Measurements from ENCODE around the gene GRM8. TPM values are rescaled to one million over a fixed set of nuclear protein-coding genes. Genes with fewer than 3 reads are reported as not detected.

Gene GRM8
- polyA plus RNA-seq, 2 of the 4 experiments (the other 2 are of a cell fraction), result 0.06 TPM; not detected in 1

DNA sequence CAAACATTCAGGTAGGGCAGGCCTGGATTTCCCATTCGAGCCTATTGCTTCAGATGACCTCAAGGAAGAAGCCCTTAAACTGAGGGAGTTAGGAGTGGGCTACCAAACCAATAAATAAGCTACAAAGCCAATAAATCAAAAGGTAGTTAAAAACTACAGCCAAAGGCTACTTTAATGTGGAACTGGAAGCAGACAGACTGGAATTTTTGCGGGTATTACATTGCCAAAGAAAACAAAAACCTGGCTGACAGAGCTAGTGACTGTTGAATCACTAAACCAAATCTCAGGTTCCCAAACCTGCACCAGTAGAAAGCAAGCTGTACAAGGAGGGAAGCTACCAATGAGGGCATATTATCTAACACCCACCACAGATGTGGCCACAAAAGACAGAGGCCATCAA, 315.6 kb downstream of the GRM8 start:
- no peak overlapping the region for H3K4me2 ChIP-seq
- DNase-seq (ENCODE audit: low read depth in 1 of 2, low spot score in 1 of 2), result no peak
- TF ChIP-seq EP300 (IDR thresholded peaks at IDR 0.05) (no peak), NR3C1 (IDR thresholded peaks at IDR 0.05) (no peak), FOSB (CRISPR knock-in tag; IDR thresholded peaks at IDR 0.05) (no peak), HOXB13 (CRISPR knock-in tag; IDR thresholded peaks at IDR 0.05; ENCODE audit: low read depth) (no peak), CHD4 (IDR thresholded peaks at IDR 0.05; ENCODE audit: borderline replicate concordance) (no peak), RARB (CRISPR knock-in tag; IDR thresholded peaks at IDR 0.05) (no peak), RFX5 (IDR thresholded peaks at IDR 0.05) (no peak), BHLHE40 (IDR thresholded peaks at IDR 0.05; ENCODE audit: low read depth, low read length) (no peak), MAFK (IDR thresholded peaks at IDR 0.05; ENCODE audit: partially characterized antibody) (no peak), HOXA7 (CRISPR knock-in tag; IDR thresholded peaks at IDR 0.05) (no peak)
- TF ChIP-seq, protein P1, sequence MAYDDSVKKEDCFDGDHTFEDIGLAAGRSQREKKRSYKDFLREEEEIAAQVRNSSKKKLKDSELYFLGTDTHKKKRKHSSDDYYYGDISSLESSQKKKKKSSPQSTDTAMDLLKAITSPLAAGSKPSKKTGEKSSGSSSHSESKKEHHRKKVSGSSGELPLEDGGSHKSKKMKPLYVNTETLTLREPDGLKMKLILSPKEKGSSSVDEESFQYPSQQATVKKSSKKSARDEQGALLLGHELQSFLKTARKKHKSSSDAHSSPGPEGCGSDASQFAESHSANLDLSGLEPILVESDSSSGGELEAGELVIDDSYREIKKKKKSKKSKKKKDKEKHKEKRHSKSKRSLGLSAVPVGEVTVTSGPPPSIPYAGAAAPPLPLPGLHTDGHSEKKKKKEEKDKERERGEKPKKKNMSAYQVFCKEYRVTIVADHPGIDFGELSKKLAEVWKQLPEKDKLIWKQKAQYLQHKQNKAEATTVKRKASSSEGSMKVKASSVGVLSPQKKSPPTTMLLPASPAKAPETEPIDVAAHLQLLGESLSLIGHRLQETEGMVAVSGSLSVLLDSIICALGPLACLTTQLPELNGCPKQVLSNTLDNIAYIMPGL (CRISPR knock-in tag; IDR thresholded peaks at IDR 0.05; ENCODE audit: borderline replicate concordance), result no peak
- TF ChIP-seq, protein P2, sequence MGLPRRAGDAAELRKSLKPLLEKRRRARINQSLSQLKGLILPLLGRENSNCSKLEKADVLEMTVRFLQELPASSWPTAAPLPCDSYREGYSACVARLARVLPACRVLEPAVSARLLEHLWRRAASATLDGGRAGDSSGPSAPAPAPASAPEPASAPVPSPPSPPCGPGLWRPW (IDR thresholded peaks at IDR 0.05), result no peak
- TF ChIP-seq, protein P3, sequence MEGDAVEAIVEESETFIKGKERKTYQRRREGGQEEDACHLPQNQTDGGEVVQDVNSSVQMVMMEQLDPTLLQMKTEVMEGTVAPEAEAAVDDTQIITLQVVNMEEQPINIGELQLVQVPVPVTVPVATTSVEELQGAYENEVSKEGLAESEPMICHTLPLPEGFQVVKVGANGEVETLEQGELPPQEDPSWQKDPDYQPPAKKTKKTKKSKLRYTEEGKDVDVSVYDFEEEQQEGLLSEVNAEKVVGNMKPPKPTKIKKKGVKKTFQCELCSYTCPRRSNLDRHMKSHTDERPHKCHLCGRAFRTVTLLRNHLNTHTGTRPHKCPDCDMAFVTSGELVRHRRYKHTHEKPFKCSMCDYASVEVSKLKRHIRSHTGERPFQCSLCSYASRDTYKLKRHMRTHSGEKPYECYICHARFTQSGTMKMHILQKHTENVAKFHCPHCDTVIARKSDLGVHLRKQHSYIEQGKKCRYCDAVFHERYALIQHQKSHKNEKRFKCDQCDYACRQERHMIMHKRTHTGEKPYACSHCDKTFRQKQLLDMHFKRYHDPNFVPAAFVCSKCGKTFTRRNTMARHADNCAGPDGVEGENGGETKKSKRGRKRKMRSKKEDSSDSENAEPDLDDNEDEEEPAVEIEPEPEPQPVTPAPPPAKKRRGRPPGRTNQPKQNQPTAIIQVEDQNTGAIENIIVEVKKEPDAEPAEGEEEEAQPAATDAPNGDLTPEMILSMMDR (IDR thresholded peaks at IDR 0.05), result no peak
- TF ChIP-seq, protein P4, sequence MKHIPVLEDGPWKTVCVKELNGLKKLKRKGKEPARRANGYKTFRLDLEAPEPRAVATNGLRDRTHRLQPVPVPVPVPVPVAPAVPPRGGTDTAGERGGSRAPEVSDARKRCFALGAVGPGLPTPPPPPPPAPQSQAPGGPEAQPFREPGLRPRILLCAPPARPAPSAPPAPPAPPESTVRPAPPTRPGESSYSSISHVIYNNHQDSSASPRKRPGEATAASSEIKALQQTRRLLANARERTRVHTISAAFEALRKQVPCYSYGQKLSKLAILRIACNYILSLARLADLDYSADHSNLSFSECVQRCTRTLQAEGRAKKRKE (CRISPR knock-in tag; IDR thresholded peaks at IDR 0.05; ENCODE audit: low read depth), result no peak
- TF ChIP-seq, protein P5, sequence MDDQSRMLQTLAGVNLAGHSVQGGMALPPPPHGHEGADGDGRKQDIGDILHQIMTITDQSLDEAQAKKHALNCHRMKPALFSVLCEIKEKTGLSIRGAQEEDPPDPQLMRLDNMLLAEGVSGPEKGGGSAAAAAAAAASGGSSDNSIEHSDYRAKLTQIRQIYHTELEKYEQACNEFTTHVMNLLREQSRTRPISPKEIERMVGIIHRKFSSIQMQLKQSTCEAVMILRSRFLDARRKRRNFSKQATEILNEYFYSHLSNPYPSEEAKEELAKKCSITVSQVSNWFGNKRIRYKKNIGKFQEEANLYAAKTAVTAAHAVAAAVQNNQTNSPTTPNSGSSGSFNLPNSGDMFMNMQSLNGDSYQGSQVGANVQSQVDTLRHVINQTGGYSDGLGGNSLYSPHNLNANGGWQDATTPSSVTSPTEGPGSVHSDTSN (IDR thresholded peaks at IDR 0.05), result no peak

DNA sequence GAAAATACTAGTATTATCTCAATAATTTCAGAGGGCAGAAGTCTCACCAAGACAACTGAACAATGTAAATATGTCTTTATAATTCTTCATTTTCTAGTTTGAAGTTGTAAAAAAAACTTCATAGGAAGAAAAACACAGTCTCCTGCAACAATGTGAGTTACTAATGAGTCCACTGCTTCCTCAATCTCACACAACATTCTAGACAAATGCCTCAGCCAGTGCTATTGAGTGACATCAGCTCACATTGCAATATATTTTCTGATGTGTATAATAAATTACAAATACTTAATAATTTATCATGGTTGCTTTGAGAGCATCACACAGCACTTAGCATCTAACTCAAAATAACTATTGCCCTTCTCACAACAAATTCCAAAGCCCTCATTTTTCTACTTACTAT, 321.2 kb downstream of the GRM8 start:
- FAIRE-seq (no peak), ATAC-seq (no peak), DNase-seq (ENCODE audit: low read depth in 1 of 2, low spot score in 1 of 2) (no peak)
- H3K27ac ChIP-seq, result no peak overlapping the region
- no peaks in the 10 kb centered on the region for H3K4me1 ChIP-seq
- POLR2A ChIA-PET, result no interaction called here
- no peak for TF ChIP-seq RCOR1 (IDR thresholded peaks at IDR 0.05; ENCODE audit: low read depth, low read length)
- no peak overlapping the region for H3K4me3 ChIP-seq
- CTCF ChIA-PET, result no interaction called here
- no peak overlapping the region for H3K4me2 ChIP-seq
- no peaks in the 10 kb centered on the region for H3K9me3 ChIP-seq

More for the DNA sequence above, 315.6 kb downstream of the GRM8 start:
- WGBS (ENCODE audit: missing lambda C conversion rate), result 0% methylated on average over 2 of the region's 2 CpGs
- FAIRE-seq, result no peak
- Histone ChIP-seq H3K4me3 (no peak overlapping the region), H3K9me3 (no peaks in the 10 kb centered on the region), H3K4me1 (no peaks in the 10 kb centered on the region), H3K27ac (no peak overlapping the region)
- POLR2A ChIA-PET, result no interaction called here
- CTCF ChIA-PET, result interaction anchor here (0.6 kb wide), 1 partner anchor 12 kb away, joined by 3 read pairs; no protein-coding TSS in a partner anchor
- no peak for ATAC-seq

DNA sequence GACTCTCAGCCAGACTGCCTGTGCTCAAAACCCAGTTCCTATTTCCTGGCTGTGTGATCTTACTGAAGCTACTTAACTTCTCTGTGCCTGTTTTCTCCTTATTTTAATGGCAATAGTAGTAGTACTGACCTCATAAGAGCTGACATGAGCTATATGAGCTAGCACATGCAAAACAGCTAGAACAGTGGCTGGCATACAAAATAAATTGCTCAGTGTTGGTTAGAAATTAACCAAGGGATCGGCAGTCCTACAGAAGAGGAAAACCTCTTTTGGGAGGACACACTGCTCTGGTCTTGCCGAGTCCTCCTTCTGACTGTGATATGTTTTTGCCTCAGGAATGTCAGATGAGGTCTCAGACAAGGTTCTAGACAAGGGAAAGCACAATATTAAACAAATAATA, 322.6 kb downstream of the GRM8 start:
- Histone ChIP-seq H3K4me3 (no peak overlapping the region), H3K4me1 (no peaks in the 10 kb centered on the region), H3K4me2 (no peak overlapping the region), H3K9me3 (no peaks in the 10 kb centered on the region), H3K27ac (no peak overlapping the region)
- DNase-seq (ENCODE audit: low read depth in 1 of 2, low spot score in 1 of 2) (no peak), FAIRE-seq (no peak), ATAC-seq (no peak)
- ChIA-PET CTCF (no interaction called here), POLR2A (no interaction called here)
- TF ChIP-seq CEBPB (IDR thresholded peaks at IDR 0.05) (no peak), FOXS1 (CRISPR knock-in tag; IDR thresholded peaks at IDR 0.05) (no peak), TFCP2L1 (CRISPR knock-in tag; IDR thresholded peaks at IDR 0.05) (no peak)
- TF ChIP-seq, protein P2 (IDR thresholded peaks at IDR 0.05), result no peak
- 10% methylated on average over 2 of the region's 2 CpGs for WGBS (ENCODE audit: missing lambda C conversion rate)
